SH-SY5Y (cell line): ENCODE data around the gene FANCC.

Experiments used
- GATA2 ChIP-seq: IDR thresholded peaks from 2 replicates; pipeline ENCODE4 v1.6.1; 2011; ENCODE audit warnings: mild to moderate bottlenecking, low read depth, low read length
- GATA3 ChIP-seq: IDR thresholded peaks from 2 replicates; pipeline ENCODE4 v1.6.1; 2011; ENCODE audit warnings: low read depth, mild to moderate bottlenecking, low read length, moderate library complexity

DNA sequence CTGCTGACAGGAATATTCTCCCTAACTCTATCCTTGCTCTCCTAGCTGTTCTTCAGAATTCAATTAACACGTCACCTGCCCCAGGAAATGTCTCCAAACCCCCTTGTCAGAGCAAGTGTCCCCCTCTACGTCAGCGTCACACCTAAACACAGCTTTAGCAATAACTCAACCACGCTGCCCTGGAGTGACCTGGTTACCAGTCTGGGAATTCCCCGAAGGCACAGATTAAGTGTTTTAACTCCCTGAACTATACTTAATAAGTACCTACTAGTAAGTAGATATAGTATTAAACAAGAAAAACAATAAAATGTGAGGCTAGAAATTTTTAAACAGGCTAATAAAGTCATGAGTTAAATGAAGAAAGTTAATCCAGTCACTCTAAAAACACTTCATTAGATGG is 78.4 kb downstream of the FANCC start:
- TF ChIP-seq GATA3 (no peak), GATA2 (no peak)
